ENCODE measurements around the gene MDFIC2.
"Not testable (repeated sequence)": the region's sequence is repeated elsewhere in the genome, so short reads cannot be mapped to it uniquely, and the experiment has no call there.

MDFIC2 gene

GRCh38 chr3:70231266-70231701 is 81.2 kb downstream of the MDFIC2 start:
- in situ Hi-C loops (cut with MboI; ENCODE audit: low sequenced_read_pairs, unreplicated experiment) = no loop called here
- DNase-seq (ENCODE audit: low spot score) = no peak

GRCh38 chr3:70227437-70227836 is 85.0 kb downstream of the MDFIC2 start:
- no peak for DNase-seq (ENCODE audit: low spot score)
- no peak for TF ChIP-seq CTCF (IDR thresholded peaks at IDR 0.05; ENCODE audit: borderline replicate concordance, control extremely low read depth, extremely low read depth, insufficient read depth, missing control alignments)
- in situ Hi-C loops (cut with MboI; ENCODE audit: low sequenced_read_pairs, unreplicated experiment) = no loop called here

More at GRCh38 chr3:70231266-70231701, 81.2 kb downstream of the MDFIC2 start:
- no peak for TF ChIP-seq CTCF (IDR thresholded peaks at IDR 0.05; ENCODE audit: borderline replicate concordance, control extremely low read depth, extremely low read depth, insufficient read depth, missing control alignments)

DNA sequence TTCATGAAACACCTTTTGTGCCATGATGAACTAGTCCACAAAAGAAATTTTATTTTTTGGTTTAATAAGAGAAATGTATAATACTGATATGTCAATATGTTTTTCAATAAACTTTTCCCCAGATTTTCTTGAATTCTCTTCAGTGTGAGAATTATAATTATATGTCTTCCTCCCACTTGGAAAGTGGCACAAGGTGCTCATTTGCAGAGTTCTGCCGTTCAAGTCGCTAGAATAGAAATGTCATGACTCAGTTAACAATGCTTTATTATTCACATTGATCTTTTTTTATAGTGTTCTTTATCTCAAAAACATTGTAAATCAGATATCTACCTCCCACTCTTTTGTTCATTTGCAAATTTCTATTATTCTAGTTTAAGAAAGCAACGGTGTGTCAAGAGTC is 87.3 kb downstream of the MDFIC2 start:
- in situ Hi-C loops (cut with MboI; ENCODE audit: low sequenced_read_pairs, unreplicated experiment) = no loop called here
- no peak for TF ChIP-seq CTCF (IDR thresholded peaks at IDR 0.05; ENCODE audit: borderline replicate concordance, control extremely low read depth, extremely low read depth, insufficient read depth, missing control alignments)
- no peak for DNase-seq (ENCODE audit: low spot score)

GRCh38 chr3:70224337-70224736 is 88.1 kb downstream of the MDFIC2 start:
- in situ Hi-C loops (cut with MboI; ENCODE audit: low sequenced_read_pairs, unreplicated experiment) = no loop called here

GRCh38 chr3:70218471-70218870 is 94.0 kb downstream of the MDFIC2 start:
- DNase-seq (ENCODE audit: low spot score) = no peak
- no peak for TF ChIP-seq CTCF (IDR thresholded peaks at IDR 0.05; ENCODE audit: borderline replicate concordance, control extremely low read depth, extremely low read depth, insufficient read depth, missing control alignments)
- in situ Hi-C loops (cut with MboI; ENCODE audit: low sequenced_read_pairs, unreplicated experiment) = no loop called here

More at GRCh38 chr3:70224337-70224736, 88.1 kb downstream of the MDFIC2 start:
- TF ChIP-seq CTCF (IDR thresholded peaks at IDR 0.05; ENCODE audit: borderline replicate concordance, control extremely low read depth, extremely low read depth, insufficient read depth, missing control alignments) = no peak
- no peak for DNase-seq (ENCODE audit: low spot score)

GRCh38 chr3:70211274-70211673 is 101.2 kb downstream of the MDFIC2 start:
- in situ Hi-C loops (cut with MboI; ENCODE audit: low sequenced_read_pairs, unreplicated experiment); DNase-seq (ENCODE audit: low spot score): not testable (repeated sequence)

DNA sequence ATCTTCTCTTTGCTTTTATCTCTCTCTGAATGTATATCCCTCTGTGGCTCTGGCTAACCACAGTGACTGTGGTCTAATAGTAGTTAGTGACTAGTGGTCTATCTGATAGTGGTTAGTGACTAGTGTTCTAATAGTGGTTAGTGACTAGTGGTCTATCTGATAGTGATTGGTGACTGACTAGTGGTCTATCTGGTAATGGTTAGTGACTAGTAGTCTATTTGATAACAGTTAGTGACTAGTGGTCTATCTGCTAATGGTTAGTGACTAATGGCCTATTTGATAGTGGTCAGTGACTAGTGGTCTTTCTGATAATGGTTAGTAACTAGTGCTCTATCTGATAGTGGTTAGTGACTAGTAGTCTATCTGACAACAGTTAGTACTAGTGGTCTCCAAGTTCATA is 110.5 kb downstream of the MDFIC2 start:
- in situ Hi-C loops (cut with MboI; ENCODE audit: low sequenced_read_pairs, unreplicated experiment) = no loop called here
- no peak for TF ChIP-seq CTCF (IDR thresholded peaks at IDR 0.05; ENCODE audit: borderline replicate concordance, control extremely low read depth, extremely low read depth, insufficient read depth, missing control alignments)
- no peak for DNase-seq (ENCODE audit: low spot score)
